H1 (cell line): ENCODE measurements around the gene MSMP. TPM values are rescaled to one million over a fixed set of nuclear protein-coding genes. Genes with fewer than 3 reads are reported as not detected.

ENCODE experiments used
- CHD1 ChIP-seq: IDR thresholded peaks from 2 replicates; pipeline ENCODE4 v1.6.1; 2012; ENCODE audit warnings: low read depth, low read length, improper control_type of control experiment
- EP300 ChIP-seq, 2 experiments: IDR thresholded peaks; 1 replicate in 1 of 2; 2 replicates in 1 of 2; pipeline ENCODE4 v1.6.1; 2011 to 2012; ENCODE audit warnings: low read depth in 2 of 2, low read length in 2 of 2, mild to moderate bottlenecking in 2 of 2, borderline replicate concordance in 1 of 2, inconsistent platforms in 1 of 2, moderate library complexity in 1 of 2
- EZH2 ChIP-seq: fragments of 200-600 bp; sonication (generic); IDR thresholded peaks from 2 replicates; pipeline ENCODE4 v1.7.1; 2012; ENCODE audit warnings: low read depth, mild to moderate bottlenecking, moderate library complexity, low read length, inconsistent platforms; ENCODE audit not compliant: severe bottlenecking
- KDM5A ChIP-seq: fragments of 200-600 bp; IDR thresholded peaks from 2 replicates; pipeline ENCODE4 v1.7.1; 2012; ENCODE audit warnings: mild to moderate bottlenecking, low read length, inconsistent platforms, mixed read lengths
- NRF1 ChIP-seq: IDR thresholded peaks from 2 replicates; pipeline ENCODE4 v1.6.1; 2011; ENCODE audit warnings: mild to moderate bottlenecking, low read depth, low read length, improper control_type of control experiment
- RBBP5 ChIP-seq: IDR thresholded peaks from 2 replicates; pipeline ENCODE4 v1.7.1; 2012; ENCODE audit warnings: low read depth, mild to moderate bottlenecking, inconsistent platforms, low read length, moderate library complexity, borderline replicate concordance
- RNF2 ChIP-seq: fragments of 200-900, 300-1000 bp; sonication (generic); IDR thresholded peaks from 2 replicates; pipeline ENCODE4 v1.7.1; 2016; ENCODE audit warnings: borderline replicate concordance, low read depth, mild to moderate bottlenecking, antibody characterized with exemption, low read length; ENCODE audit not compliant: poor library complexity, severe bottlenecking; ENCODE audit errors: missing control alignments
- SIRT6 ChIP-seq: IDR thresholded peaks from one replicate; pipeline ENCODE4 v1.7.1; 2012; ENCODE audit warnings: low read length, inconsistent platforms
- SUZ12 ChIP-seq: fragments of 200-600 bp; sonication (generic); IDR thresholded peaks from 2 replicates; pipeline ENCODE4 v1.6.1; 2012; ENCODE audit warnings: mild to moderate bottlenecking, inconsistent platforms, low read length, moderate library complexity, mixed read lengths
- TCF12 ChIP-seq: IDR thresholded peaks from 2 replicates; pipeline ENCODE4 v1.6.1; 2011; ENCODE audit warnings: low read depth, mild to moderate bottlenecking, low read length
- YY1 ChIP-seq: IDR thresholded peaks from 2 replicates; pipeline ENCODE4 v1.6.1; 2011; ENCODE audit warnings: low read depth, mild to moderate bottlenecking, low read length
- polyA plus RNA-seq, 7 experiments: library from polyadenylated mRNA; depleted of rRNA in 3 of 7; stranded (reverse) in 5 of 7; unstranded in 2 of 7; fragments of >200 nt in 5 of 7; fragments of 200-250 nt in 2 of 7; gene quantifications; 1 replicate in 5 of 7; 2 replicates in 1 of 7; 4 replicates in 1 of 7; pipeline versions ENCODE4 v1.2.1 to v1.2.3, GENCODE V29; 2011 to 2013; ENCODE audit warnings: missing spikeins in 2 of 7, mixed read lengths in 2 of 7
- total RNA-seq: library from RNA; stranded (reverse); fragmentation: NEBNext Ultra II Directional; extraction: Animal tissue kit (Norgen Biotek cat#: 25700); gene quantifications from 2 replicates; pipeline ENCODE4 v1.2.1, GENCODE V29; 2021
- TF ChIP-seq, protein P1 (sequence below): fragments of 300-600 bp; sonication (generic); IDR thresholded peaks from 2 replicates; pipeline ENCODE4 v1.7.1; 2012; ENCODE audit warnings: low read length, moderate library complexity, mild to moderate bottlenecking, inconsistent platforms; ENCODE audit not compliant: insufficient replicate concordance

The MSMP gene
- total and polyA plus RNA-seq, 2 of the 8 experiments (the other 6 are each of a cell fraction or from before 2014, with no cell fraction given) = 0.53 TPM; not detected in 1

GRCh38 chr9:35708146-35708545 is 45.9 kb downstream of the MSMP start (continued):
- TF ChIP-seq, protein P1, sequence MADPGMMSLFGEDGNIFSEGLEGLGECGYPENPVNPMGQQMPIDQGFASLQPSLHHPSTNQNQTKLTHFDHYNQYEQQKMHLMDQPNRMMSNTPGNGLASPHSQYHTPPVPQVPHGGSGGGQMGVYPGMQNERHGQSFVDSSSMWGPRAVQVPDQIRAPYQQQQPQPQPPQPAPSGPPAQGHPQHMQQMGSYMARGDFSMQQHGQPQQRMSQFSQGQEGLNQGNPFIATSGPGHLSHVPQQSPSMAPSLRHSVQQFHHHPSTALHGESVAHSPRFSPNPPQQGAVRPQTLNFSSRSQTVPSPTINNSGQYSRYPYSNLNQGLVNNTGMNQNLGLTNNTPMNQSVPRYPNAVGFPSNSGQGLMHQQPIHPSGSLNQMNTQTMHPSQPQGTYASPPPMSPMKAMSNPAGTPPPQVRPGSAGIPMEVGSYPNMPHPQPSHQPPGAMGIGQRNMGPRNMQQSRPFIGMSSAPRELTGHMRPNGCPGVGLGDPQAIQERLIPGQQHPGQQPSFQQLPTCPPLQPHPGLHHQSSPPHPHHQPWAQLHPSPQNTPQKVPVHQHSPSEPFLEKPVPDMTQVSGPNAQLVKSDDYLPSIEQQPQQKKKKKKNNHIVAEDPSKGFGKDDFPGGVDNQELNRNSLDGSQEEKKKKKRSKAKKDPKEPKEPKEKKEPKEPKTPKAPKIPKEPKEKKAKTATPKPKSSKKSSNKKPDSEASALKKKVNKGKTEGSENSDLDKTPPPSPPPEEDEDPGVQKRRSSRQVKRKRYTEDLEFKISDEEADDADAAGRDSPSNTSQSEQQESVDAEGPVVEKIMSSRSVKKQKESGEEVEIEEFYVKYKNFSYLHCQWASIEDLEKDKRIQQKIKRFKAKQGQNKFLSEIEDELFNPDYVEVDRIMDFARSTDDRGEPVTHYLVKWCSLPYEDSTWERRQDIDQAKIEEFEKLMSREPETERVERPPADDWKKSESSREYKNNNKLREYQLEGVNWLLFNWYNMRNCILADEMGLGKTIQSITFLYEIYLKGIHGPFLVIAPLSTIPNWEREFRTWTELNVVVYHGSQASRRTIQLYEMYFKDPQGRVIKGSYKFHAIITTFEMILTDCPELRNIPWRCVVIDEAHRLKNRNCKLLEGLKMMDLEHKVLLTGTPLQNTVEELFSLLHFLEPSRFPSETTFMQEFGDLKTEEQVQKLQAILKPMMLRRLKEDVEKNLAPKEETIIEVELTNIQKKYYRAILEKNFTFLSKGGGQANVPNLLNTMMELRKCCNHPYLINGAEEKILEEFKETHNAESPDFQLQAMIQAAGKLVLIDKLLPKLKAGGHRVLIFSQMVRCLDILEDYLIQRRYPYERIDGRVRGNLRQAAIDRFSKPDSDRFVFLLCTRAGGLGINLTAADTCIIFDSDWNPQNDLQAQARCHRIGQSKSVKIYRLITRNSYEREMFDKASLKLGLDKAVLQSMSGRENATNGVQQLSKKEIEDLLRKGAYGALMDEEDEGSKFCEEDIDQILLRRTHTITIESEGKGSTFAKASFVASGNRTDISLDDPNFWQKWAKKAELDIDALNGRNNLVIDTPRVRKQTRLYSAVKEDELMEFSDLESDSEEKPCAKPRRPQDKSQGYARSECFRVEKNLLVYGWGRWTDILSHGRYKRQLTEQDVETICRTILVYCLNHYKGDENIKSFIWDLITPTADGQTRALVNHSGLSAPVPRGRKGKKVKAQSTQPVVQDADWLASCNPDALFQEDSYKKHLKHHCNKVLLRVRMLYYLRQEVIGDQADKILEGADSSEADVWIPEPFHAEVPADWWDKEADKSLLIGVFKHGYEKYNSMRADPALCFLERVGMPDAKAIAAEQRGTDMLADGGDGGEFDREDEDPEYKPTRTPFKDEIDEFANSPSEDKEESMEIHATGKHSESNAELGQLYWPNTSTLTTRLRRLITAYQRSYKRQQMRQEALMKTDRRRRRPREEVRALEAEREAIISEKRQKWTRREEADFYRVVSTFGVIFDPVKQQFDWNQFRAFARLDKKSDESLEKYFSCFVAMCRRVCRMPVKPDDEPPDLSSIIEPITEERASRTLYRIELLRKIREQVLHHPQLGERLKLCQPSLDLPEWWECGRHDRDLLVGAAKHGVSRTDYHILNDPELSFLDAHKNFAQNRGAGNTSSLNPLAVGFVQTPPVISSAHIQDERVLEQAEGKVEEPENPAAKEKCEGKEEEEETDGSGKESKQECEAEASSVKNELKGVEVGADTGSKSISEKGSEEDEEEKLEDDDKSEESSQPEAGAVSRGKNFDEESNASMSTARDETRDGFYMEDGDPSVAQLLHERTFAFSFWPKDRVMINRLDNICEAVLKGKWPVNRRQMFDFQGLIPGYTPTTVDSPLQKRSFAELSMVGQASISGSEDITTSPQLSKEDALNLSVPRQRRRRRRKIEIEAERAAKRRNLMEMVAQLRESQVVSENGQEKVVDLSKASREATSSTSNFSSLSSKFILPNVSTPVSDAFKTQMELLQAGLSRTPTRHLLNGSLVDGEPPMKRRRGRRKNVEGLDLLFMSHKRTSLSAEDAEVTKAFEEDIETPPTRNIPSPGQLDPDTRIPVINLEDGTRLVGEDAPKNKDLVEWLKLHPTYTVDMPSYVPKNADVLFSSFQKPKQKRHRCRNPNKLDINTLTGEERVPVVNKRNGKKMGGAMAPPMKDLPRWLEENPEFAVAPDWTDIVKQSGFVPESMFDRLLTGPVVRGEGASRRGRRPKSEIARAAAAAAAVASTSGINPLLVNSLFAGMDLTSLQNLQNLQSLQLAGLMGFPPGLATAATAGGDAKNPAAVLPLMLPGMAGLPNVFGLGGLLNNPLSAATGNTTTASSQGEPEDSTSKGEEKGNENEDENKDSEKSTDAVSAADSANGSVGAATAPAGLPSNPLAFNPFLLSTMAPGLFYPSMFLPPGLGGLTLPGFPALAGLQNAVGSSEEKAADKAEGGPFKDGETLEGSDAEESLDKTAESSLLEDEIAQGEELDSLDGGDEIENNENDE = no peak
- TF ChIP-seq KDM5A (no peak), TCF12 (no peak), SUZ12 (no peak), RBBP5 (no peak), EP300 (IDR thresholded peaks at IDR 0.05; ENCODE audit: borderline replicate concordance in 1 of 2, low read depth in 2 of 2, low read length in 2 of 2) (no peak), NRF1 (no peak), EZH2 (no peak), YY1 (no peak), SIRT6 (no peak), CHD1 (no peak), RNF2 (no peak)
